Measurements from ENCODE around the gene PHF5A.

PHF5A gene

GRCh38 chr22:41415554-41415953, 52.9 kb downstream of the PHF5A start:
- no peak for DNase-seq (ENCODE audit: low read depth)

DNA sequence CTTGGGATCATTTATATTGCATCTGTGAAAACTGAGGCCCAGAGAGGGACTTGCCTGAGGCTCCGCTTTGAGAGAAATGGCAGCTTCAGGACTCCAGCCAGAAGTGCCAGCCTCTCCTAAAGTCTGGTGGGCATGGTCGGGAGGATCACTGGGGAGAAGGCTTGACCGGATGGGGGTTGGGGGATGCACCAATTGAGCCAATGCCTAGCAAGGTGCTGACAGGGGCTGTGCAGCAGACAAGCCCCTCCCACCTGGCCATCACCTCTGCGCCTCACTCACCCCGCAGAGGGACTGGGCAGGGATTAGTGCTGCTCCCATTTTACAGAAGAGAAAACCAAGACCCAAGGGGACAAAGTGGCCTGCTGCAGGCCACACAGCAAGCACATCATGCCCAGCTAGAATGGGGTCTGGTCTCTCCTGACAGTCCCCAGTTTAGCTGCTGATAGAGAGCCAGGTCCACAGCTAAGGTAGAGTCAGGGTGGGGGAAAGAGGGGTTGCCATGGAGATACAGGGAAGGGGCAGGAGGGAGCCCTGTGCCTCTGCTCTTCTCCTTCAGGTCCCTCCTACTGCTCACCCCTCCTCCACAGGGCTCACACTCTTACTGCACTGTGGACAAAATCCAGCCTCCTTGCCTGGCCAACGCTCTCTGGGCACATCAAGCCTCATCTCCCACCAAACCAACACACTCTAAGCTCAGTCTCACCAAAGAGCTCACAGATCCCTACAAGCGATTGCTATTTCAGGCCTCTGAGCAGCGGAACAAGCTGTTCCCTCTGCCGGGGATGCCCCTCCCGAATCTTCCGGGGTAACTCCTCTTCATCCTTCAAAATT, 57.3 kb downstream of the PHF5A start:
- DNase-seq (ENCODE audit: low read depth) = no peak

- DNase-seq (ENCODE audit: low read depth) = no peak
Measured at GRCh38 chr22:41410311-41410751, 58.2 kb downstream of the PHF5A start.
